Keratinocyte (primary cell): ENCODE data around the gene FAM107B.

Source experiments
- CTCF ChIP-seq, 3 experiments: IDR thresholded peaks in 1 of 3; conservative IDR thresholded peaks in 1 of 3; optimal IDR thresholded peaks in 1 of 3; 2 replicates in 2 of 3; 3 replicates in 1 of 3; pipeline versions ENCODE3 to v1.5.1; 2011; ENCODE audit warnings: low read length in 3 of 3, mild to moderate bottlenecking in 3 of 3, moderate library complexity in 2 of 3, control low read depth in 1 of 3, inconsistent platforms in 1 of 3; ENCODE audit not compliant: insufficient read depth in 2 of 3; ENCODE audit errors: extremely low read depth in 1 of 3
- EZH2 ChIP-seq: IDR thresholded peaks from one replicate; pipeline ENCODE4 v1.6.1; 2012; ENCODE audit warnings: inconsistent platforms, mild to moderate bottlenecking, low read length, moderate library complexity

DNA sequence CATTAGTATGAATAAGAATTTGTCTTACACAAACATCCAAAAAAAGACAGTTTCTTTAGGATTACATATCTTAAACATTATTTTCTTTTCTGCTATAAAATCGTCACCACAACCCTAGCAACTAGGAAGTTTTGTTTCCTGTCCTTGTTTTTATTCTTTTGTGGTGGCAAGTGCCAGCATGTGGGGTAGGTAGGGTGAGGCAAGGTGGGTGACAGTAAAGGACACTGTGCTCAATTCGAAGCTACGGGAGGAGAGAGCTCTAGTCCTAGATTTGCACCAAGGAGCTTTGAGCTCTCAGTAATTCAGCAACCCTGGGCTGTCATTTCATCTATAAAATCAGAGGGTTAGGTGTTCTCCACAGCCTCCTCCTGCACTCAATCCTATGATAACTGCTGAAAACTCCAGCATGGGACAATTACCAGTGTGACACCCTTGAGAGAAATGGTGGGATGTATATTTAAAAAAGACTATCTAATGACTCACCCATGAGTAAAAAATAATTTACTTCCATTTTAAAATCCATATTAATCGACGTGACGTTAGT lies 187.1 kb downstream of the FAM107B start:
- TF ChIP-seq CTCF (optimal IDR thresholded peaks at IDR 0.05 in 1 of 3, IDR thresholded peaks at IDR 0.05 in 1 of 3, conservative IDR thresholded peaks at IDR 0.05 in 1 of 3; ENCODE audit: extremely low read depth in 1 of 3, insufficient read depth in 2 of 3, low read length in 3 of 3) (no peak), EZH2 (no peak)
